ENCODE data around the gene RPS24.

DNA sequence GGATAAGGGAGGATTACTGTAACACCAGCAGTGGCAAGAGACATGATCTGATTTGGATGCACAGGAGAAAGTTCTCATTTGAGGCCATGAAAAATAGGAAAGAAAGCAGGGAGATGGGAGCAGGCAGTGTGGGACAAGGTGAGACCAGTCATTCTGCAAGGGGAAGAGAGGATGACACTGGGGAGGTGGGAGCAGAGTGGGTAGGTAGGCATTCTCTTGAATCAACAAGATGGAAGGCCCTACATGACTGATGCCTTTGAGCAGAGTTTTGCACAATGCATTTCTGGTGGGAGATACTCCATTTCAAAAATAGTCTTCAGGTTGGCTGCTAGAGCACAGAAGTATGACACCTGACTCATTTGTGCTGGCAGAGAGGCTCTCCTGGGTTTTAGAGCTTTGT lies 10.5 kb downstream of the RPS24 start:
- TF ChIP-seq, protein P1, sequence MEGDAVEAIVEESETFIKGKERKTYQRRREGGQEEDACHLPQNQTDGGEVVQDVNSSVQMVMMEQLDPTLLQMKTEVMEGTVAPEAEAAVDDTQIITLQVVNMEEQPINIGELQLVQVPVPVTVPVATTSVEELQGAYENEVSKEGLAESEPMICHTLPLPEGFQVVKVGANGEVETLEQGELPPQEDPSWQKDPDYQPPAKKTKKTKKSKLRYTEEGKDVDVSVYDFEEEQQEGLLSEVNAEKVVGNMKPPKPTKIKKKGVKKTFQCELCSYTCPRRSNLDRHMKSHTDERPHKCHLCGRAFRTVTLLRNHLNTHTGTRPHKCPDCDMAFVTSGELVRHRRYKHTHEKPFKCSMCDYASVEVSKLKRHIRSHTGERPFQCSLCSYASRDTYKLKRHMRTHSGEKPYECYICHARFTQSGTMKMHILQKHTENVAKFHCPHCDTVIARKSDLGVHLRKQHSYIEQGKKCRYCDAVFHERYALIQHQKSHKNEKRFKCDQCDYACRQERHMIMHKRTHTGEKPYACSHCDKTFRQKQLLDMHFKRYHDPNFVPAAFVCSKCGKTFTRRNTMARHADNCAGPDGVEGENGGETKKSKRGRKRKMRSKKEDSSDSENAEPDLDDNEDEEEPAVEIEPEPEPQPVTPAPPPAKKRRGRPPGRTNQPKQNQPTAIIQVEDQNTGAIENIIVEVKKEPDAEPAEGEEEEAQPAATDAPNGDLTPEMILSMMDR (IDR thresholded peaks at IDR 0.05; ENCODE audit: insufficient read depth, low read depth, low read length), result no peak
- TF ChIP-seq EZH2 (IDR thresholded peaks at IDR 0.05; ENCODE audit: insufficient read depth, low read length), result no peak
